A673 (cell line): ENCODE data around the gene SYNJ1. TPM values are rescaled to one million over a fixed set of nuclear protein-coding genes. Genes with fewer than 3 reads are reported as not detected.

Source experiments
- BruUV-seq: library from RNA; stranded (reverse); fragments of 400-500 nt; replicated peaks from 2 replicates; lab custom pipeline; 2021; lab: Mats Ljungman, UMichigan
- CTCF ChIA-PET: fragments of 300-600 bp; sonication (Branson Sonifier 250); formaldehyde crosslinking; loops from one replicate; lab custom pipeline; 2022; ENCODE audit warnings: antibody characterized with exemption; lab: Charles Lee
- POLR2A ChIA-PET: fragments of 300-600 bp; sonication (Branson Sonifier 250); formaldehyde crosslinking; loops from one replicate; lab custom pipeline; 2022; ENCODE audit warnings: antibody characterized with exemption; ENCODE audit not compliant: low non-redundant PET; lab: Charles Lee
- DNase-seq: peaks from one replicate; pipeline ENCODE4 v3.0.0-alpha.2; 2015; ENCODE audit warnings: low spot score
- H3K27ac ChIP-seq: fragments of 200-600 bp; sonication (generic); 2 replicates; pipeline ENCODE4 v1.5.1; 2016; ENCODE audit warnings: mixed run types, low read depth, mild to moderate bottlenecking, mixed read lengths, antibody characterized with exemption, low read length; ENCODE audit not compliant: poor library complexity, severe bottlenecking
- H3K27me3 ChIP-seq: fragments of 200-600 bp; sonication (generic); replicated peaks from 2 replicates; pipeline ENCODE4 v1.6.1; 2017; ENCODE audit warnings: mixed run types, low read depth, mild to moderate bottlenecking, mixed read lengths, antibody characterized with exemption, low read length; ENCODE audit not compliant: insufficient read depth, poor library complexity
- H3K36me3 ChIP-seq: fragments of 200-600 bp; sonication (generic); 2 replicates; pipeline ENCODE4 v1.6.1; 2016; ENCODE audit warnings: mixed run types, mild to moderate bottlenecking, mixed read lengths, antibody characterized with exemption, low read length; ENCODE audit not compliant: insufficient read depth, poor library complexity, severe bottlenecking
- H3K4me1 ChIP-seq: fragments of 200-600 bp; sonication (generic); 2 replicates; pipeline ENCODE4 v1.6.1; 2017; ENCODE audit warnings: mixed run types, mild to moderate bottlenecking, mixed read lengths, antibody characterized with exemption, low read length; ENCODE audit not compliant: insufficient read depth, poor library complexity, severe bottlenecking
- H3K4me3 ChIP-seq: fragments of 200-600 bp; sonication (generic); 2 replicates; pipeline ENCODE4 v1.5.1; 2016; ENCODE audit warnings: low read depth, mixed run types, mild to moderate bottlenecking, mixed read lengths, low read length; ENCODE audit not compliant: poor library complexity, severe bottlenecking
- H3K9me3 ChIP-seq: fragments of 200-600 bp; sonication (generic); 2 replicates; pipeline ENCODE4 v1.6.1; 2016; ENCODE audit warnings: mixed run types, low read depth, mild to moderate bottlenecking, mixed read lengths, antibody characterized with exemption, low read length; ENCODE audit not compliant: poor library complexity, severe bottlenecking
- CTCF ChIP-seq: fragments of 300-800, 200-600 bp; sonication (generic); conservative IDR thresholded peaks from 2 replicates; pipeline ENCODE4 v1.5.1; 2017; ENCODE audit warnings: low read depth, mild to moderate bottlenecking, antibody characterized with exemption, low read length, moderate library complexity, mixed read lengths
- EZH2 ChIP-seq: fragments of 200-600 bp; sonication (generic); IDR thresholded peaks from 2 replicates; pipeline ENCODE4 v1.6.1; 2017; ENCODE audit warnings: borderline replicate concordance, low read depth, mild to moderate bottlenecking, mixed read lengths, antibody characterized with exemption, low read length; ENCODE audit not compliant: poor library complexity, severe bottlenecking
- intact Hi-C: fragments of 100-400 bp; cut with micrococcal nuclease; formaldehyde crosslinking; loops from one replicate; pipeline ENCODE4 v1.10.0; 2022; ENCODE audit not compliant: unreplicated experiment
- total RNA-seq: library from RNA; stranded (reverse); gene quantifications from 2 replicates; pipeline ENCODE4 v1.2.3, GENCODE V29; 2021

SYNJ1 gene
- total RNA-seq, 1 experiment from 2014 or later: 17.1 TPM

GRCh38 chr21:32585970-32586369 is 141.8 kb downstream of the SYNJ1 start:
- no TSS peak for BruUV-seq
- Histone ChIP-seq H3K27me3 (no peaks in the 10 kb centered on the region), H3K27ac (no peak overlapping the region), H3K4me1 (no peaks in the 10 kb centered on the region), H3K4me3 (no peak overlapping the region), H3K36me3 (no peaks in the 10 kb centered on the region), H3K9me3 (no peaks in the 10 kb centered on the region)
- intact Hi-C loops: no loop called here
- TF ChIP-seq EZH2: no peak
- no peak for TF ChIP-seq CTCF
- ChIA-PET CTCF (no interaction called here), POLR2A (no interaction called here)
- no peak for DNase-seq

- DNase-seq: no peak
- no peaks in the 10 kb centered on the region for H3K27me3 ChIP-seq
- no peaks in the 10 kb centered on the region for H3K9me3 ChIP-seq
- ChIA-PET POLR2A (no interaction called here), CTCF (no interaction called here)
- H3K4me3 ChIP-seq: no peak within 1 kb of the TSS
- intact Hi-C loops: no loop called here
- no peak for TF ChIP-seq CTCF
- TF ChIP-seq EZH2: no peak
- H3K36me3 ChIP-seq: no peaks in the 10 kb centered on the region
- BruUV-seq: no TSS peak
- H3K27ac ChIP-seq: no peak within 1 kb of the TSS
- no peaks in the 10 kb centered on the region for H3K4me1 ChIP-seq
These were observed 142.6 kb downstream of the SYNJ1 start, which contains the start of gene TCP10L for GRCh38 chr21:32585042-32585710. TCP10L (minus strand) TSS chr21:32585523; CDS start chr21:32584304, 1,219 bp downstream.

GRCh38 chr21:32584472-32584871 is 143.3 kb downstream of the SYNJ1 start:
- CTCF ChIA-PET: no interaction called here
- no TSS peak for BruUV-seq
- Histone ChIP-seq H3K4me1 (no peaks in the 10 kb centered on the region), H3K4me3 (no peak overlapping the region), H3K36me3 (no peaks in the 10 kb centered on the region), H3K27ac (no peak overlapping the region), H3K9me3 (no peaks in the 10 kb centered on the region), H3K27me3 (no peaks in the 10 kb centered on the region)
- POLR2A ChIA-PET: no interaction called here
- intact Hi-C loops: no loop called here
- TF ChIP-seq CTCF: no peak
- no peak for DNase-seq
